ENCODE data around the gene RBM4B.

- TF ChIP-seq ARNTL (CRISPR knock-in tag; IDR thresholded peaks at IDR 0.05; ENCODE audit: borderline replicate concordance, low read depth) (no peak), PATZ1 (CRISPR knock-in tag; IDR thresholded peaks at IDR 0.05; ENCODE audit: borderline replicate concordance) (no peak), ZNF70 (CRISPR knock-in tag; IDR thresholded peaks at IDR 0.05) (no peak), RARB (CRISPR knock-in tag; IDR thresholded peaks at IDR 0.05) (no peak), CREB5 (CRISPR knock-in tag; IDR thresholded peaks at IDR 0.05; ENCODE audit: low read depth) (no peak), TSHZ2 (CRISPR knock-in tag; IDR thresholded peaks at IDR 0.05) (0 out of 2 replicates have a peak, but pooled peaks have one; percentile 5), ZFP3 (CRISPR knock-in tag; IDR thresholded peaks at IDR 0.05) (no peak; the same call in 1 of the 2 replicates), SNAI2 (CRISPR knock-in tag; IDR thresholded peaks at IDR 0.05) (no peak), ZC3H10 (CRISPR knock-in tag; IDR thresholded peaks at IDR 0.05) (0 out of 2 replicates have a peak, but pooled peaks have one; percentile 0), ZNF8 (CRISPR knock-in tag; IDR thresholded peaks at IDR 0.05) (no peak), OSR1 (CRISPR knock-in tag; IDR thresholded peaks at IDR 0.05) (no peak), PPARA (CRISPR knock-in tag; IDR thresholded peaks at IDR 0.05; ENCODE audit: borderline replicate concordance) (no peak), TCF4 (CRISPR knock-in tag; IDR thresholded peaks at IDR 0.05; ENCODE audit: borderline replicate concordance) (no peak)
These were observed 60.4 kb downstream of the RBM4B start for GRCh38 chr11:66617155-66617834.

All from SK-N-SH treated with all-trans-retinoic acid at 6 μM for 48 hours (cell line).